GM18505 (cell line): Measurements from ENCODE around the gene TLR9.
"Not testable (repeated sequence)": the region's sequence is repeated elsewhere in the genome, so short reads cannot be mapped to it uniquely, and the experiment has no call there.

ENCODE experiments used
- ATAC-seq: cut with Tn5 transposase; IDR thresholded peaks from one replicate; pipeline ENCODE4 v1.9.1; 2021; ENCODE audit not compliant: unreplicated experiment
- POLR2A ChIP-seq: IDR thresholded peaks from 4 replicates; pipeline ENCODE4 v1.6.1; 2011; ENCODE audit warnings: borderline replicate concordance; ENCODE audit not compliant: insufficient read depth, insufficient read length; ENCODE audit errors: extremely low read depth

TLR9 gene

GRCh38 chr3:52182691-52183090 is 42.8 kb downstream of the TLR9 start:
- no peak for TF ChIP-seq POLR2A
- no peak for ATAC-seq

GRCh38 chr3:52182196-52182595 is 43.2 kb downstream of the TLR9 start:
- ATAC-seq, result no peak
- no peak for TF ChIP-seq POLR2A

GRCh38 chr3:52181543-52181942 is 43.9 kb downstream of the TLR9 start:
- no peak for TF ChIP-seq POLR2A
- ATAC-seq, result no peak

GRCh38 chr3:52178537-52178936 is 46.9 kb downstream of the TLR9 start:
- TF ChIP-seq POLR2A, result no peak
- ATAC-seq, result no peak

- ATAC-seq, result not testable (repeated sequence)
Observed at GRCh38 chr3:52178126-52178525, 47.3 kb downstream of the TLR9 start.

- ATAC-seq, result no peak
- no peak for TF ChIP-seq POLR2A
Observed at GRCh38 chr3:52177701-52178042, 47.8 kb downstream of the TLR9 start.

- ATAC-seq, result no peak
- no peak for TF ChIP-seq POLR2A
Observed at GRCh38 chr3:52176951-52177700, 48.3 kb downstream of the TLR9 start.

GRCh38 chr3:52176180-52176752 is 49.2 kb downstream of the TLR9 start:
- ATAC-seq, result no peak
- TF ChIP-seq POLR2A, result no peak

- TF ChIP-seq POLR2A, result no peak
- ATAC-seq, result no peak
Observed at GRCh38 chr3:52175416-52176179, 49.8 kb downstream of the TLR9 start.

- no peak for ATAC-seq
Observed at GRCh38 chr3:52174896-52175295, 50.5 kb downstream of the TLR9 start.

GRCh38 chr3:52173101-52173500 is 52.3 kb downstream of the TLR9 start:
- TF ChIP-seq POLR2A, result no peak

More at GRCh38 chr3:52174896-52175295, 50.5 kb downstream of the TLR9 start:
- TF ChIP-seq POLR2A, result no peak

GRCh38 chr3:52172262-52172757 is 53.1 kb downstream of the TLR9 start:
- ATAC-seq, result no peak
- no peak for TF ChIP-seq POLR2A

More at GRCh38 chr3:52173101-52173500, 52.3 kb downstream of the TLR9 start:
- no peak for ATAC-seq

- TF ChIP-seq POLR2A, result no peak
- no peak for ATAC-seq
Observed at GRCh38 chr3:52171514-52172261, 53.8 kb downstream of the TLR9 start.
